ENCODE results near the gene DDX50.
"Not testable (repeated sequence)": the region's sequence is repeated elsewhere in the genome, so short reads cannot be mapped to it uniquely, and the experiment has no call there.

- TF ChIP-seq CTCF, POLR2A, POLR2AphosphoS5 (IDR thresholded peaks at IDR 0.05): not testable (repeated sequence)
These were observed 31.7 kb downstream of the DDX50 start for GRCh38 chr10:68932860-68933259.
